SK-N-SH treated with all-trans-retinoic acid at 6 μM for 48 hours (cell line): ENCODE measurements around the gene DNMT3A.

ENCODE experiments used
- ATAC-seq: fragments of 200-7000 bp; cut with Tn5 transposase; 3 replicates; pipeline ENCODE4 v1.9.1; 2020; ENCODE audit warnings: mild to moderate bottlenecking, moderate library complexity
- ARNTL ChIP-seq: fragments of 450-650 bp; formaldehyde crosslinking; IDR thresholded peaks from 2 replicates; pipeline ENCODE4 v1.5.0; 2020; ENCODE audit warnings: low read depth, mild to moderate bottlenecking, moderate library complexity, borderline replicate concordance
- CREB5 ChIP-seq: fragments of 250-450 bp; sonication (Bioruptor Pico); IDR thresholded peaks from 2 replicates; pipeline ENCODE4 v1.5.1; 2020; ENCODE audit warnings: low read depth, mild to moderate bottlenecking, moderate library complexity
- CSDC2 ChIP-seq: fragments of 250-450 bp; sonication (Bioruptor Pico); IDR thresholded peaks from 2 replicates; pipeline ENCODE4 v1.5.0; 2020; ENCODE audit warnings: mild to moderate bottlenecking, moderate library complexity
- ESRRG ChIP-seq: fragments of 250-450 bp; sonication (Bioruptor Pico); IDR thresholded peaks from 2 replicates; pipeline ENCODE4 v1.6.1; 2021; ENCODE audit warnings: mild to moderate bottlenecking
- GLIS3 ChIP-seq: fragments of 250-450 bp; sonication (Bioruptor Pico); IDR thresholded peaks from 2 replicates; pipeline ENCODE4 v1.5.0; 2020; ENCODE audit warnings: mild to moderate bottlenecking, moderate library complexity
- OSR1 ChIP-seq: fragments of 250-450 bp; sonication (Bioruptor Pico); IDR thresholded peaks from 2 replicates; pipeline ENCODE4 v1.8.0; 2022; ENCODE audit warnings: moderate library complexity, mild to moderate bottlenecking, inconsistent platforms
- PATZ1 ChIP-seq: fragments of 250-450 bp; sonication (Bioruptor Pico); IDR thresholded peaks from 2 replicates; pipeline ENCODE4 v1.8.0; 2020; ENCODE audit warnings: mild to moderate bottlenecking, moderate library complexity, borderline replicate concordance
- POU6F1 ChIP-seq: fragments of 250-450 bp; sonication (Bioruptor Pico); IDR thresholded peaks from 2 replicates; pipeline ENCODE4 v1.8.0; 2021; ENCODE audit warnings: low read depth, mild to moderate bottlenecking, moderate library complexity, borderline replicate concordance
- PPARA ChIP-seq: fragments of 250-450 bp; sonication (Bioruptor Pico); IDR thresholded peaks from 2 replicates; pipeline ENCODE4 v1.5.0; 2020; ENCODE audit warnings: mild to moderate bottlenecking, borderline replicate concordance
- RARB ChIP-seq: fragments of 250-450 bp; sonication (Bioruptor Pico); IDR thresholded peaks from 2 replicates; pipeline ENCODE4 v1.8.0; 2021; ENCODE audit warnings: mild to moderate bottlenecking, moderate library complexity
- SNAI2 ChIP-seq: fragments of 250-450 bp; sonication (Bioruptor Pico); IDR thresholded peaks from 2 replicates; pipeline ENCODE4 v1.5.0; 2020; ENCODE audit warnings: mild to moderate bottlenecking, moderate library complexity
- TCF4 ChIP-seq: fragments of 250-450 bp; sonication (Bioruptor Pico); IDR thresholded peaks from 2 replicates; pipeline ENCODE4 v1.8.0; 2021; ENCODE audit warnings: mild to moderate bottlenecking, moderate library complexity, borderline replicate concordance
- TOX ChIP-seq: fragments of 250-450 bp; sonication (Bioruptor Pico); IDR thresholded peaks from 2 replicates; pipeline ENCODE4 v1.8.0; 2021; ENCODE audit warnings: mild to moderate bottlenecking, moderate library complexity, borderline replicate concordance
- TSHZ2 ChIP-seq: fragments of 250-450 bp; sonication (Bioruptor Pico); IDR thresholded peaks from 2 replicates; pipeline ENCODE4 v1.5.0; 2020; ENCODE audit warnings: mild to moderate bottlenecking, moderate library complexity
- ZFP3 ChIP-seq: fragments of 250-450 bp; sonication (Bioruptor Pico); IDR thresholded peaks from 2 replicates; pipeline ENCODE4 v1.5.0; 2020; ENCODE audit warnings: mild to moderate bottlenecking, moderate library complexity
- ZFP30 ChIP-seq: fragments of 450-650 bp; formaldehyde crosslinking; IDR thresholded peaks from 2 replicates; pipeline ENCODE4 v1.5.0; 2022; ENCODE audit warnings: mild to moderate bottlenecking, moderate library complexity
- ZNF565 ChIP-seq: fragments of 450-650 bp; formaldehyde crosslinking; conservative IDR thresholded peaks from 2 replicates; pipeline ENCODE4 v1.5.0; 2020; ENCODE audit warnings: low read depth, mild to moderate bottlenecking, moderate library complexity
- ZNF70 ChIP-seq: fragments of 450-650 bp; formaldehyde crosslinking; IDR thresholded peaks from 2 replicates; pipeline ENCODE4 v1.5.0; 2020; ENCODE audit warnings: mild to moderate bottlenecking, moderate library complexity
- ZNF8 ChIP-seq: fragments of 450-650 bp; formaldehyde crosslinking; IDR thresholded peaks from 2 replicates; pipeline ENCODE4 v1.5.0; 2020; ENCODE audit warnings: mild to moderate bottlenecking, moderate library complexity

DNMT3A gene

GRCh38 chr2:25241452-25241851 lies 100.3 kb downstream of the DNMT3A start:
- no peak for ATAC-seq

GRCh38 chr2:25240636-25241035 lies 101.1 kb downstream of the DNMT3A start:
- TF ChIP-seq OSR1 (CRISPR knock-in tag), result no peak
- TF ChIP-seq ZNF565 (CRISPR knock-in tag), result no peak
- no peak for TF ChIP-seq CSDC2
- no peak for TF ChIP-seq ZFP30 (CRISPR knock-in tag)
- no peak for TF ChIP-seq SNAI2 (CRISPR knock-in tag)
- no peak for TF ChIP-seq ZNF70 (CRISPR knock-in tag)
- TF ChIP-seq ESRRG (CRISPR knock-in tag), result no peak
- TF ChIP-seq PPARA (CRISPR knock-in tag), result no peak
- TF ChIP-seq TSHZ2 (CRISPR knock-in tag), result no peak
- no peak for TF ChIP-seq ZNF8 (CRISPR knock-in tag)
- no peak for ATAC-seq

More at GRCh38 chr2:25241452-25241851, 100.3 kb downstream of the DNMT3A start:
- no peak for TF ChIP-seq CSDC2
- no peak for TF ChIP-seq PPARA (CRISPR knock-in tag)

- TF ChIP-seq PATZ1, result no peak
- no peak for TF ChIP-seq ZFP3
- no peak for TF ChIP-seq CSDC2
- TF ChIP-seq SNAI2 (CRISPR knock-in tag), result no peak
- TF ChIP-seq TSHZ2 (CRISPR knock-in tag), result no peak
- no peak for TF ChIP-seq OSR1 (CRISPR knock-in tag)
- TF ChIP-seq PPARA (CRISPR knock-in tag), result no peak
- no peak for TF ChIP-seq TCF4
- no peak for TF ChIP-seq ZNF565 (CRISPR knock-in tag)
- no peak for TF ChIP-seq ESRRG (CRISPR knock-in tag)
- TF ChIP-seq GLIS3 (CRISPR knock-in tag), result no peak
- TF ChIP-seq ARNTL (CRISPR knock-in tag), result no peak
- no peak for TF ChIP-seq POU6F1
- TF ChIP-seq ZFP30 (CRISPR knock-in tag), result no peak
- TF ChIP-seq ZNF8 (CRISPR knock-in tag), result no peak
- no peak for TF ChIP-seq RARB
- no peak for TF ChIP-seq ZNF70 (CRISPR knock-in tag)
- no peak for TF ChIP-seq CREB5
- no peak for TF ChIP-seq TOX
- no peak for ATAC-seq
Measured at GRCh38 chr2:25238920-25239319, 102.8 kb downstream of the DNMT3A start.
